HG03460 (cell line): ENCODE results near the gene VPS37C.
"Not testable (repeated sequence)": the region's sequence is repeated elsewhere in the genome, so short reads cannot be mapped to it uniquely, and the experiment has no call there.

Source experiments
- ATAC-seq: cut with Tn5 transposase; IDR thresholded peaks from one replicate; pipeline ENCODE4 v1.9.1; 2021; ENCODE audit not compliant: unreplicated experiment

Gene VPS37C

DNA sequence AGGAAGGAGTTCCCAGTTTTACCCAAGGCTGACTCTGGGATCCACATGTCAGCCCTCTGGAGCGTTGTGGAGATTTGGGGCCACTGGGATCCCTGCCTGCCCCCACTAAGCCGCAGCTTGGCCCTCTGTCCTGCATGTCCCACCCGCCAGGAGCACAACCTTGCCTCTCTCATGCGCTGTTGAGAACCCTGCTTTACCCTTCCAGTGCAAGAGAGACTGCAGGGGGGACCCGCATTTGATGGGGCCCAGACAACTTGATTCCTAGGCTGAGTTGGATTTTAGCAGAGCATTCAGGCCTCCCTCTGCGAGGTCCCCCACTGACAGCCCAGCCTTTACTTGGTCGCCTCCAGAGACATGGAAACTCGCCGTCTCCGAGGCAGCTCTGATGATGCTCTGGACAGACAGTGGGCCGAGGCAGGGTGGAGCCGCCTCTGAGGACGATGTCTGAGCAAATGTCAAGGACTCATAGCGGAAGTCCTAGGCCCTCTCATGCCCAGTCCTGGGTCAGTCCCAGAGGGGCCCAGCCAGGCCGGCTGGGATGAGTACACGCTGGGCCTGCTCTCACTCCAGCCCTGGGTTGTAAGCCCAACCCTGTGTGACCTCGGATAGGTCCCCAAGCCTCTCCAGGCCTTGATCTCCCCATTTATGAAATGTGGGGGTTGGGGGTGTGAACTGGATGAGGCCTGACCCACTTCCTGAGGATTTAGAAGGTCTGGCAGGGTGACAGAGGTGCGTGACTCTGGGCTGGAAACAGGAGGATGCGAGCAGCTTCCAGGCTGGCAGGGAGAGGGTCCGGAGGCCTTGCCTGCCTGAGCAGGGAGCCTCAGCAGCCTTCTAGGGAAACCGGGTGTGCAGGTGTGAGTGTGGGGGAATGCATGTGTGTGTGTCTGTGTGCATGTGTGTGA lies 58.3 kb downstream of the VPS37C start:
- ATAC-seq = no peak

- no peak for ATAC-seq
Measured at GRCh38 chr11:61098778-61099177, 62.4 kb downstream of the VPS37C start.

DNA sequence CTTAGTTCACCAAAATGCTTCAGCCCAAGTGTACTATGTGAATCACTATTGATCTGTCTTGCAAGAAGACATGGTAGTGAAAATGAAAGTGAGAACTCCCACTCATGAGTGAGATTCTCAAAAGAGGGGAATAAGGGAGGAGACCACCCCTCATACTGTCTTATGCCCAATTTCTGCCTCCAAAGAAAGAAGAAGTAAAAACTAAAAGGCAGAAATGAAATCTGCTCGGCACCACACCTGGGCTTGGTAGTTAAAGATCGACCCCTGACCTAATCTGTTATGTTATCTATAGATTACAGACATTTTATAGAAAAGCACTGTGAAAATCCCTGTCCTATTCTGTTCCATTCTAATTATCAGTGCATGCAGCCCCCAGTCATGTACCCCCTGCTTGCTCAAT lies 63.0 kb downstream of the VPS37C start:
- ATAC-seq = not testable (repeated sequence)

DNA sequence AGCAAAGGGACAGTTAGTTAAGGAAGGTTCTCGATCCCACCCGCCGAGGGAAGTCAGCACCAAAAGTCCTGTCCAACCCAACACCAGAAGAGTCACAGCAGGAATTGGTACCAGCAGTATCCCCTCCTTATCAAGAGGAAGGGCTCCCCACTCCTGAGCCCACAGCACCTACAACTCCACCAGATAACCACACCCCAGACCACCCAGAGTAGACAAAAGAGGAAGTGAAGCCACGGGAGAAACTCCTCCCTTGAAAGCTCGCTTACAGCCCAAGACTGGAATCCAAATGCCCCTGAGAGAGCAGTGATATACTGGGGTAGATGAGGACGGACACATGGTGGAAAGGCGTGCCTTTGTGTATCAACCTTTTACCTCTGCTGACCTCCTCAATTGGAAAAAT lies 66.2 kb downstream of the VPS37C start:
- no peak for ATAC-seq

DNA sequence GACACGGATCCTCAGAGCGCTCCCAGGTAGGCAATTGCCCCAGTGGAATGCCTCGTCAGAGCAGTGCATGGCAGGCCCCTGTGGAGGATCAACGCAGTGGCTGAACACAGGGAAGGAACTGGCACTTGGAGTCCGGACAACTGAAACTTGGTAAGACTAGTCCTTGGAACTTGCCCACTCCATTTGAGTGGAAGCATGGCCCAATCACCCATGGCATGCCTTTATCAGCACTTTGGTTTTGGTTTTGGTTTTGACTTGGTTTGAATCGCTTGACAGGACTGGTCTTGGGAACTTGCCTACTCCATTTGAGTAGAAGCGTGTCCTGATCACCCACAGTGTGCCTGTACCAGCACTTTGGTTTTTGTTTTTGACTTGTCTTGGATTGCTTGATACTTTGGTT lies 67.1 kb downstream of the VPS37C start:
- ATAC-seq = not testable (repeated sequence)

- no peak for ATAC-seq
Measured at GRCh38 chr11:61092908-61093763, 68.1 kb downstream of the VPS37C start.

DNA sequence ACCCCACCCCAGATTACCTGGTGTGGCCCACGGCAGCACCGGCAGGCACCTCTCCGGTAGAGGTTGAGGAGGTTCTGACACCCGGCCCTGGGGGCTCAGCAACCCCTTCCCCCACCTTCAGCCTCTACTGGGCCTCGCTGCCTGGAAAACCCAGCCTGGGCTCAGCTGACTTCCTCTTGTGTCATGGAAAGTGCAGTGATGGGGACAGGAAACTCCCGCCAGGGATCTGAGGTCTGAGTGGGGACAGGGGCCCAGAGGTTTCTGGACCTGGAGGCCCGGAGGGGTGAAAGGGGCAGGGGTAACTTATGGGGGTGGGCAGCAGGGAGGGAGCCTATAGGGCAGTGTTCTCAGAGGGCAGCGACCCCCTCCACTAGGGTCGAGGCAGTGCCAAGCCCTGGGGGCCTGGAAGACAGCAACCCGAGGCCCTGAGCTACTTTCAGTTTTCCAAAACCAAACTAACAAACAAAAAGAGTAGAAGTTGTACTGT lies 68.9 kb downstream of the VPS37C start:
- ATAC-seq = no peak

DNA sequence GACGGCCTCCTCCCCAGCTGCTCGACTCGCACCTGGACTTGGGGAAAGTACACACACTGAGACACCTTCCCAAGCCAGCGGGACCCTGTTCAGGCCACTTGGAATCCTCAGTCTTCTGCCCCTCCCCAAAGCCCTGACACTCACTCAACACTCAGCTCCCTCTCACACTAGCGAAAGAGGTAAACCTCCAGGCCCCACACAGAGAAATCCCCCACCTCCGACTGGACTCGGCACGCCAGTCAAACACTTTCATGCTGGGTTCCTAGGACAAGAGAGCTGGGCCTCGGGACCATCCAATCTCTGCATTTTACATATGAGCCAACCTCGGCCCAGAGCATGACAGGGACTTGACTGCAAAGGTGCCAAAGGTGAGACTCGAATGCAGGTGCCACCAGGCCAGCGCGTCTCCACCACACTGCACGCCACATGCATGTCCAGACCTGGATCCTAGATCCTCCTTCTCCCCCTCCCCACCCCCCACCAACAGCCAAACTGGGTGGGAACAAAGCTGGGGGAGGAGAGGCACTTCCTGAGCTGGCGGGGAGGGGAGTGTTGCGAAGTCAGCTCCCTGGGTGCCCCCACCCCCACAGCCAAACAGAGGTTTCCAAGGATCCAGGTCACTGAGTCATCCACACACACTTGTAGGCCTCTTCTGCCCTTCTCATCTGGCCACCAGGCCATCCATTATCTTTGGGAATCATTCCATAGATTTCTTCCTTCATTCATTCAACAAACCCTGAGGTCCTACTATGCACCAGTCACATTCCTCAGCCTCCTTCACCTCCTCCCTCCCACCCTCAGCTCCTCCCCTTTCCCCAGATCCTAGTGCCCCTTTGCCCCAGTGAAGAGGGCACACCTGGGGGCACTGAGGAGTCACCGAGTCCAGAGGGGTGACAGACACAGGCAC lies 69.6 kb downstream of the VPS37C start:
- no peak for ATAC-seq

DNA sequence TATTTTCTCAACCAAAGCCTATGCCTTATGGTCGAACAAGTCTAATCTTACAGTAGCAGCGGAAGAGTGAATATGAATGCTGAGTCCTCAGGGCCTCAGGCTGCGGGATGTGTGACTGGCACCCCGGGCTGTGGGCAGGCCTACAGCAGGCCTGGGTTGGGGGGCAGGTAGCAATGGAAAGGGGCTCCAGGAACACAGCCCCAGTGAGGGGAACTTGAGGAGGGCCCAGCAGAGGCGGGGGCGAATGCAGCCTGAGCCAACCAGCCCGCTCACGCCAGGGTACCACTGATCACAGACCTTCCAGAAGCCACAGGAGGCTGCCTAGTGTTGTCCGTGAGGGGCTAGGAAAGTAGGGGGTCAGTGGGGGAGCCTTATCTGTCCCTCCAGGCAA lies 70.2 kb downstream of the VPS37C start:
- no peak for ATAC-seq

GRCh38 chr11:61090521-61090920 lies 70.7 kb downstream of the VPS37C start:
- ATAC-seq = no peak

DNA sequence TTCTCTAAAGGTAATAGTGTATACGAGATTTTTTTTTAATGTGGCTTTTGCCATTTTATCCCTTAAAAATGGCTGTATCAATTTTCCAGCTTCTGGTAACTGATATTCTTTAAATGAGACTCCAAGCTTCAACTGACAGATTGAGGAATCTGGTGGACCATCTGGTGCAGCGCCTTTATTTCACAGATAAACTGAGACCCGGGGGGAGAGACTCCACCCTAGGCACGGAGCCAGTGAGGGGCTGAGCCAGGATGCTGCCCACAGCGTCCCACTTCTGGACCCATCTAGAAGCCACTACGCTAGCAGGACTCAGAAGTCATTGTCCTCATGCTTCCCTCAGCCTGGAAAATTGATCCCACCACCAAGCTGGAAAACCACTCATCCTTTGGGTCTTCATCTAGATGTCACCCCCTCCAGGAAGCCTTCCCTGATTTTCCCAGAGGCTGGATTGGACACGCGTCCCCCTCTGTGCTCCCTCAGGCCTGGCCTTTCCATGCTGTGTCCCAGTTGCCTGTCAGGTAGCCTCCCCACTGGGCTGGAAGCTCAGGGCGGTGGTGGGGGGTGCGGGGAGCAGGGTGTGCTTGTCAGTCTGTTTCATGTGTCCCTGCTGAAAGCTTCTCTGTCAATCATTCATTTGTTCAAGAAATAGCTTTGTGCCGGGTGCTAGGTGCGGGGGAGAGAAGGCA lies 71.3 kb downstream of the VPS37C start:
- no peak for ATAC-seq

- ATAC-seq = no peak
Measured at GRCh38 chr11:61087426-61088119, 73.7 kb downstream of the VPS37C start.

DNA sequence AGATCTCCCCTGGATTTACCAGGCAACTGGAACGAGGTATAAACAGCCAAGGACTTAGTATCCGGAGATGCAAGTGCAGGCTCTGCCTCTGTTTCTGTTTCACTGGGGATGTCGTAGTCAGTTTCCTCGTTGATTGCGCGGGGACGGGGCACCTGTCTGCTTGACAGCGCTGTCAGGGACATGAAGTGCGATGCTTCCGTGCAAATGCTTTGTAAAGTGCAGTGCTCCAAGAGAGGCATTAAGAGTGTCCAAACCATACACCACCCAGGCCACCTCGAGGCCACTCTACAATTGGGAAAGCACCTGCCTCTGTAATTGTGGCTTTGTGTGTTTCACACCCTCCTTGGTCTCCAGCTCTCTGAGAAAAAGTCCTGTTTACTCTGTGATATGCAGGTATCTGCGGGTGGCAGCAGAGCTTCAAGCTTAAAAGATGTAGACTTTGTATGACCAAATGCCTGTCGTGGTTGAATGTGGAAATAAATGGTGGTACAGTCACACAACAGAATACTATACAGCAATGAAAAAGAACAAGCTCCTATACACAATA lies 77.6 kb downstream of the VPS37C start:
- ATAC-seq = no peak

DNA sequence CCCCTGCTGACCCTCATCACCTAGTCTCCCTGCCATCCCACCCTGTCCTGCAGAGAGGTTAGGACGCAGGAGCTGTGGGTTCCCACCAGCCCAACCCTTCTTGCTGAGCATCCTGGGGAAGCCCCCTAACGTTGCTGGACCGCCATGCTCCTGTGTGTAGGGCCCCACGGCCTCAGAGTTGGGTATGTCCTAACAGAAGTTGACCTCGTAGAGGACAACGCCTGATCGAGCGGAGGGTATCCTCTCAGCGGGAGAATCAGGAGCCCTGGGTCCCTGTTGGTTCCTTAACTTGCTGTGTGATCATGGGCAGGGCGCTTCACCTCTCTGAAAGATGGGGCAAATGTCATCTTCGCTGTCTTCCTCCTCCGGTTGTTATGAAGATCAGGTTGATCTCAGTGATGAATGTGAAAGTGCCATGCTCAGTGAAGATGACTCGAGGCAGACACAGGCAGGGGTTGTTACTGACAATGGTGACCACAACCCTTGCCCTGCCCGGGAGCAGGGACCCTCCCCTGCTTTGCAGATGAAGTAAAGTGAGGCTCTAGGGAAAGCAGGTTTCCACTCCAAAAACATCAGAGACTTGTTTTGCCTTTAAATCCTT lies 78.2 kb downstream of the VPS37C start:
- ATAC-seq = no peak

- ATAC-seq = no peak
Measured at GRCh38 chr11:61082062-61082870, 79.0 kb downstream of the VPS37C start.

GRCh38 chr11:61080986-61081590 lies 80.1 kb downstream of the VPS37C start:
- ATAC-seq = no peak

DNA sequence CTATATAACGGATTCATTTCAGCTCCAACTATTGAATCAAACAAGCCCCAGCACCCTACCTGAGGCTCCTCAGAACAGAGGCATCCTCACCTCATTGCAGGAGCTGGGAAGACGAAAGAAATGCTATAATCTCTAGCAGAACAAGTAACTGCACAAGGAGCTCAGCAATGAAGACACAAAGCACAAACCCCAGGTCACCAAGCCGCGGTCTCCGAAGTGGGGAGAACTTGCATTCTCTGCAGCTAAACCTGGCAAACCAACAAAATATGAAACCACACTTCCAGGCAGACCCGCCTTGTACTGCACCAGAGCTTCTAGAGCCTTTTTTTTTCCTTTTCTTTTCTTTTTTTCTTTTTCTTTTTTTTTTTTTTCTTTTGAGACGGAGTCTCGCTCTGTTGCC lies 80.7 kb downstream of the VPS37C start:
- no peak for ATAC-seq
